Stimulated activated CD8-positive, alpha-beta memory T cell treated with anti-CD3 and anti-CD28 coated beads, Interleukin-15, amount 100 ng/mL, for 1 hour (primary cell): ENCODE measurements around the gene TRIP6.
"Not testable (repeated sequence)": the region's sequence is repeated elsewhere in the genome, so short reads cannot be mapped to it uniquely, and the experiment has no call there.

ENCODE experiments used
- DNase-seq: peaks from one replicate; pipeline ENCODE4 v3.0.0-alpha.2; 2020; ENCODE audit warnings: low read depth

TRIP6 gene

GRCh38 chr7:100891568-100892247 lies 24.5 kb downstream of the TRIP6 start:
- no peak for DNase-seq

- DNase-seq = no peak
Observed at GRCh38 chr7:100892364-100893317, 25.5 kb downstream of the TRIP6 start.

- no peak for DNase-seq
Observed at GRCh38 chr7:100893318-100893895, 26.2 kb downstream of the TRIP6 start.

GRCh38 chr7:100893910-100894721 lies 26.9 kb downstream of the TRIP6 start:
- DNase-seq = no peak

DNA sequence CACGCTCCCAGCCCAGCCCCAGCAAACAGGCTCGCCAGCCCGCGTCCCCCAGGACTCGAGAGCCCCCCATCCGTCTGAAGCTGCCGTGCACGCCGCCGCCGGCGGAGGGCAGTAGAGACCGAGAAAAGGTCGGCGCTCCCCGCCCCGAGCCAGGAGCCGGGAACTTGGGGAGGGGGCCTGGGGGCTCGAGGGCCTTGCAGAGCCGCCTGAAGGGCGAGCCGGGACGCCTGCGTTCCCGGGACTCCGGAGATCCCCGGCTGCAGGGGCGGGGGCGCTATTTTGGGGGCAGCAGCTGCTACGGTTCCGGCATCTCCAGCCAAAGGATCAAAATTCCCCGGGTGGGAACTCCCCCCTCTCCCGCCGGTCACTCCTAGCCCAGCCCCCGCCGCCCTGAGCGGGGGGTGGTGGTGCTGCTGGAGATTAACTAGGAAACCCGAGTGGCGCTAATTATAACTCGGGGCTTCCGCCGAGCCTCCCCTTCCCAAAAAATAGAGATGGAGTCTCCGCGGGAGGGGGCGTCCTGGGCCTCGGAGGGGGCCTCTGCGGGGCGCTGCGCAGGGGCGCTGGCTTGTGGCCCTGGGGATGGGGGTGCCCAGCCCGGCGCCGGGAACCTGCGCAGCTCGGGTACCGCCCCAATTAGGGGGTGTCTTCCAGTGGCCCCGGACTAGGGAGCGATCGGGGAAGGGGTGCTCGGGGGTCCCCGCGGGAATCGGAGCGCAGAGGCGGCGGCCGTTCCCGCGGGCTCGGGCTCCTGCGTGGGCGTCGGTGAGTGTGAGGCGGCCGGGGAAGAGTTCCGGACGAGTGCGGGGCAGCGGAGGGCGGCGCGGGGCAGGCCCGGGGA lies 27.9 kb downstream of the TRIP6 start:
- peak; percentile 49 for DNase-seq

DNA sequence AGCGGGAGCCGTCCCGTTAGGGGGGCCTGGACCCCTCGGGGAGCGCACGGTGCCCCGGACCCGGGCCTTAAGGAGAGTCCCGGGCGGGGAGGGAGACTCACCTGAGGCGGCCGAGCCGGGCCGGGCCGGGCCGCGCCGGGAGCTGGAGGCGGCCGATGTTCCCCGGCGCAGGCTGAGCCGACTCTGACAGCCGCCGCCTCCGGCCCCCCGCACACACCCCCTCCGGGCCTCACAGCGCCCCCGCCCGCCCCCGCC lies 28.4 kb downstream of the TRIP6 start, which contains the start of gene ACHE:
Gene ACHE (minus strand): TSS at position 188 of the 255 bp plus-strand sequence. CDS start 1,656 bp downstream, outside the sequence.
- DNase-seq = no peak

GRCh38 chr7:100895956-100896731 lies 29.0 kb downstream of the TRIP6 start:
- DNase-seq = no peak

GRCh38 chr7:100896732-100897608 lies 29.8 kb downstream of the TRIP6 start:
- peak; percentile 50 for DNase-seq

DNA sequence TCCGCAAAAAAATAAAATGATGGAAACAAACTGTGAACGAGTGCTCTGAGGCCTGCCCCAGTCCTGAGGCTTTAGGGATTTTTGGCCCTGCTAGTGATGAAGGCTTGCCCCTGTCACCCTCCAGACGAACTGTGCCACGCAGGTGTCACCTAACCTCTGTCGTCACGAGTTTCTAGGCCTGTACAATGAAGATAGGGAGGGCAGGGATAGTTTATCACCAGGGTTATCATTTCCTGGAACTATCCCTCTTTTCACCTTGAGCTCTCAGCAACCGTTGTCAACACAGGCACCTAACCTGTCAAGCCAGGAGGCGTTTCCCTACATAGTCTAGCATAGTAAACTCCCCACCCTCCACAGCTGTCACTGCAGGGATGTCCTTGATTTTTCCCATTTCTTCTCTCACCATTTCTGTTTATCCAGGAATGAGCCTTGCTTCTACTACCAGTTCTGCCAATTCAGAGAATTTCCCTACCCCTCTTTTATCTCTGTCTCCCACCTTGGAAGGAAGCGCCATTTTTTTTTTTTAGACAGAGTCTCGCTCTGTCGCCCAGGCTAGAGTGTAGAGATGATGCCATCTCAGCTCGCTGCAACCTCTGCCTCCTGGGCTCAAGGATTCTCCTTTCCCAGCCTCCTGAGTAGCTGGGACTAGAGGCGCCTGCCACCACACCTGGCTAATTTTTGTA lies 30.7 kb downstream of the TRIP6 start:
- no peak for DNase-seq

GRCh38 chr7:100899432-100899831 lies 32.2 kb downstream of the TRIP6 start:
- DNase-seq = no peak

DNA sequence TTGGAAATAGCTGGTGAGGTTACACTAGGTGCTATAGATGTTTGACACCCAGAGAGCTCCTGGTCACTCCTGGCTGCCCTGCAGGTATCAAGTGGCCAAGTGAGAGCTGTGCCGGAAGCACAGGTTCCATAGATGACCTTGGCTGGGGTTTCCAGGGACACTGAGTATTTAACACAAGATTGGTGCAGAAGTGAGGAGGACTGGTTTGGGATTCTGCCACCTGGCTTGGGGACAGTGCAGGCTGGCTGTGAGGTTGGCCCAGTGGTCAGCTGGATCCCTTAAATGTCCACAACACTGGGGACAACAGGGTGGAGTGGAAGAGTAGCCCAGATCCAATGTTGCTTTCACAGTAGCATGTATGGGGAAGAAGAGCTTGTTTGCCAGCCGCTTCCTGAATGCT lies 33.8 kb downstream of the TRIP6 start:
- no peak for DNase-seq

- DNase-seq = no peak
Observed at GRCh38 chr7:100901921-100902332, 34.7 kb downstream of the TRIP6 start.

DNA sequence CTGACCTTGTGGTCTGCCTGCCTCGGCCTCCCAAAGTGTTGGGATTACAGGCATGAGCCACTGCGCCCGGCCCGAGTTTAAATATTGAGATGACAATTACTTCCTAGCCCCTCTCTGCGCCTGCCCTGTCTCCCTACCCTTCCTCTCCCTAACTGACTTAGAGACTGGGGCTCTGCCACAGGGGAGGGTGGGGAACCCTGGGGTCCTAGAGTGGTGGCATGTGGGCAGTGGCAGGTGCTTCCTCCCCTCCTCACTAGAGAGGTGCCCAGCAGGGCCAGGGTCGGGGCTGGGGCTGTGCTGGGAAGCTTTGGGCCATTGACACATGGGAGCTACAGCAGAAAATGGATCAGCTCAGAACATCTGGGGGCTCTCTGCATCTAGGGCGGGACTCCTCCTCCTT lies 35.5 kb downstream of the TRIP6 start:
- DNase-seq = no peak

DNA sequence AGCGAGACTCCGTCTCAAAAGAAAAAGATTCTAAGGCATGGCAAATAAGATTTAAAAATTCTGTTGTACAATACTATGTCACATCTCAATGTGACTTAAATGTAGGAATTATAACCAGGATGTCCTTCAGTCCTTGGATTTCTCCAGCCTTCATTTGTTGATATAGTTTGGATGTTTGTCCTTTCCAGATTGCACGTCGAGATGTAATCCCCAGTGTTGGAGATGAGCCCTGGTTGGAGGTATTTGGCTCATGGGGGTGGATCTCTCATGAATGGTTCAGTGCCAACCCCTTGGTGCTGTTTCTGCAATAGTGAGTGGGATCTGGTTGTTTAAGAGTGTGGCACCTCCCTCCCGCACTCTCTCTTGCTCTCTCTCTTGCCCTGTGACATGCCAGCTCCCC lies 41.3 kb downstream of the TRIP6 start:
- DNase-seq = no peak

DNA sequence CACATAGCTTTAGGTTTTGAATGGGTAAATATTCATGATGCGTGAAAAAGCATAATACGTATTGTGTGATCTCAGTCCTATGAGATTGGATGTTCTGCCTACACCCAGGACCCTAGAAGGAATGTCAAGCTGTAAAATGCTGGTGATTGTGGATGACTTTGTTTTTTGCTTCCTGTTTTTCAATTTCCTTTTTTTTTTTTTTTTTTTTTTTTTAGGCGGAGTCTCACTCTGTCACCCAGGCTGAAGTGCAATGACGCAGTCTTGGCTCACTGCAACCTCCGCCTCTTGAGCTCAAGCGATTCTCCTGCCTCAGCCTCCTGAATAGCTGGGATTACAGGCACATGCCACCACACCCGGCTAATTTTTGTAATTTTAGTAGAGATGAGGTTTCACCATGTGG lies 43.3 kb downstream of the TRIP6 start:
- not testable (repeated sequence) for DNase-seq

DNA sequence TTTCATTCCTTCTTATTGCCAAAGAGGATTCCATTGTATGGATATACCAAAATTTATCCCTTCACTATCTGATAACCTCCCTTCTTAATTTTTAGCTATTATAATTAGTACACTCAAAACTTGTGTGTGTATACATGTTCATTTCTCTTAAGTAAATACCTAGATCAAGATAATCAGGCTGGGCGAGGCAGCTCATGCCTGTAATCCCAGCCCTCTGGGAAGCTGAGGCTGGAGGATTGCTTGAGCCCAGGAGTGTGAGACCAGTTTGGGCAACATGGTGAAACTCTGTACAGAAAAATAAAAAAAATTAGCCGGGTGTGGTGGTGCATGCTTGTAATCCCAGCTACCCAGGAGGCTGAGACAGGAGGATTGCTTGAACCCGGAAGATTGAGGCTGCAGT lies 44.3 kb downstream of the TRIP6 start:
- no peak for DNase-seq

DNA sequence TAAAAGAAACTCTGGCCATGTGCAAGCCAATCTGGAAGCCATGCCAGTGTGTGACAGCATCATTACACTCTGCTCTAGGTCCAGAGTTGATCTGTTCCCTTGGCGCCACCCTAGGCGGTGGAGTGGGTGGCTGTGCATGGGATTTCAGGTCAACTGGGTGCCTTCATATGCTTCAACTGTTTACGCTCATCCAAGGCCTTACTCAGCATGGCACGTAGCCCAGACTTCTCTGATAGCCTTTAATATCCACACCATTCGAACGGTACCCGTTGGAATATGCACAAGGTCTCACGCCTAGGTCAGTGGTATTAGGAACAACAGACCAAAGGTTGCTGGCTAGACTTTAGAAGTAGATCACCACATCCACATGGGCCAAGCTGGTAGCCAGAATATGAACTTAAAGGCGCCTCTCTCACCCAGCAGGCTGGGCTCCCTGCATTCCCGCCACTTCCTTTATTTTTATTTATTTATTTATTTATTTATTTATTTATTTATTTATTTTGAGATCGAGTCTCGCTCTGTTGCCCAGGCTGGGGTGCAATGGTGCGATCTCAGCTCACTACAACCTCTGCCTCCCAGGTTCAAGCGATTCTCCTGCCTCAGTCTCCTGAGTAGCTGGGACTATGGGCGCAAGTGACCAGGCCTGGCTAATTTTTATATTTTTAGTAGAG lies 47.2 kb downstream of the TRIP6 start:
- no peak for DNase-seq

DNA sequence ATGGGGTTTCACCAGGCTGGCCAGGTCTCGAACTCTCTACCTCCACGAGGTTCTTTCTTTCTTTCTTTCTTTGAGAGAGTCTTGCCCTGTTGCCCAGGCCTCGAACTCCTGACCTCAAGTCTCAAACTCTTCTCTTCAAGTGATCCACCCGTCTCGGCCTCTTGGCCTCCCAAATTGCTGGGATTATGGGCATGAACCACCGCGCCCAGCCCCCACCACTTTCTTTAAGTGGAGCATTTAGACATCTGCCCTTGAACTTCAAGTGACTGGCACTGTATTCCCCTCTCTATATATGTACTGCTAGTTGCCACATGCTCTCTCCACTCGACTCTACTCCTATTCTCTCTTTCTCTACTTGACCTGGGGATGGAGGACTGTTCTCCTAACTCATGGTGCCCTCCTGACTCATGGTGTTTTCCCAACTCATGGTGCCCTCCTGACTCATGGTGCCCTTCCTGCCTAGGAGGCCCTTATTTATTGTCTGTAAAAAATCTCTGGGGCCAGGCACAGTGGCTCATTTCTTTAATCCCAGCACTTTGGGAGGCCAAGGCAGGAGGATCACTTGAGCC lies 47.8 kb downstream of the TRIP6 start:
- DNase-seq = no peak
